Stomach (tissue), 9 donors: ENCODE results near the gene MAP2K2. TPM values are rescaled to one million over a fixed set of nuclear protein-coding genes. Genes with fewer than 3 reads are reported as not detected.
A peak's percentile ranks its signal among the peaks of the same experiment; 100 is the strongest.

Experiments used
- DNase-seq, 2 donors: peaks; one replicate each; pipeline versions ENCODE4 v3.0.0 to v3.0.0-alpha.2; 2013 to 2019
- H3K27ac ChIP-seq, 5 donors: fragments of 200-600 bp in 4 of 5; sonication (generic) in 4 of 5; one replicate each; pipeline ENCODE4 v1.5.1; 2013 to 2019; ENCODE audit warnings: mild to moderate bottlenecking in 1 of 5, moderate library complexity in 1 of 5
- H3K27me3 ChIP-seq, 3 donors: fragments of 200-600 bp; sonication (generic); one replicate each; pipeline ENCODE4 v1.5.1; 2017 to 2019; ENCODE audit warnings: mixed run types in 1 of 3
- H3K36me3 ChIP-seq, 4 donors: fragments of 200-600 bp; sonication (generic); 1 replicate in 3 of 4; 2 replicates in 1 of 4; pipeline ENCODE4 v1.5.1; 2016 to 2019
- H3K4me1 ChIP-seq, 4 donors: fragments of 200-600 bp; sonication (generic); one replicate each; pipeline ENCODE4 v1.5.1; 2016 to 2019
- H3K4me3 ChIP-seq, 4 donors: fragments of 200-600 bp; sonication (generic) in 3 of 4; one replicate each; pipeline ENCODE4 v1.5.1; 2016 to 2019; ENCODE audit warnings: mild to moderate bottlenecking in 1 of 4
- H3K9me3 ChIP-seq, 4 donors: fragments of 200-600 bp; sonication (generic); one replicate each; pipeline ENCODE4 v1.5.1; 2016 to 2019
- CTCF ChIP-seq, 7 experiments: fragments of 450-650 bp in 4 of 7; fragments of 200-600 bp in 3 of 7; sonication (generic) in 3 of 7; IDR thresholded peaks; one replicate each; pipeline ENCODE4 v1.5.1; 2016 to 2019; ENCODE audit warnings: antibody characterized with exemption in 7 of 7, control low read depth in 2 of 7, mild to moderate bottlenecking in 1 of 7
- EP300 ChIP-seq: sonication (generic); formaldehyde crosslinking; IDR thresholded peaks from one replicate; pipeline ENCODE4 v1.6.1; 2017; ENCODE audit warnings: antibody characterized with exemption
- POLR2A ChIP-seq, 4 donors: fragments of 450-650 bp; IDR thresholded peaks; one replicate each; pipeline ENCODE4 v1.6.1; 2016; ENCODE audit warnings: antibody characterized with exemption in 4 of 4, control low read depth in 2 of 4, mild to moderate bottlenecking in 1 of 4, moderate library complexity in 1 of 4
- POLR2AphosphoS5 ChIP-seq, 3 donors: sonication (generic); formaldehyde crosslinking; IDR thresholded peaks; one replicate each; pipeline ENCODE4 v1.6.1; 2016; ENCODE audit warnings: antibody characterized with exemption in 3 of 3
- WGBS, 5 donors: extraction: QIAGEN DNeasy Blood & Tissue Kit in 3 of 5; methylation state at CpG; one replicate each; pipeline versions ENCODE4 v1.1.5 to v1.1.7; 2013 to 2018; 5-methylcytosine and 5-hydroxymethylcytosine counted together
- intact Hi-C: fragments of 100-400 bp; cut with DNase I; formaldehyde crosslinking; loops from one replicate; pipeline ENCODE4 v1.15.1; 2023; ENCODE audit warnings: low total_unique reads
- polyA plus RNA-seq, 3 donors: library from polyadenylated mRNA; stranded (reverse); fragments of 200-250 nt; gene quantifications; one replicate each; pipeline ENCODE4 v1.2.3, GENCODE V29; 2013
- total RNA-seq, 5 donors: library from RNA; depleted of rRNA; stranded (reverse); fragments of >200 nt; gene quantifications; one replicate each; pipeline versions ENCODE4 v1.1.0 to v1.2.3, GENCODE V29; 2014 to 2016
- donor health status: healthy with polysubstance abuse.
- donor health status: Bipolar disorder and iron deficiency.
- donor health status: healthy.

MAP2K2 gene
- total and polyA plus RNA-seq, 8 donors: 53.4 to 447 (median 116) TPM

- peak overlapping the region; percentile 81 to 86 (median 84) for H3K27ac ChIP-seq
Measured at GRCh38 chr19:4052114-4052992, 71.6 kb downstream of the MAP2K2 start.

GRCh38 chr19:4051175-4052101 lies 72.5 kb downstream of the MAP2K2 start:
- TF ChIP-seq CTCF (IDR thresholded peaks at IDR 0.05) (no peak), POLR2AphosphoS5 (IDR thresholded peaks at IDR 0.05) (no peak), EP300 (no peak), POLR2A (IDR thresholded peaks at IDR 0.05) (no peak)
- DNase-seq: peak in 1 of 2 donors; percentile 71
- Histone ChIP-seq H3K9me3 (no peaks in the 10 kb centered on the region), H3K4me1 (peaks cover 37 to 90% (median 66%) of the 10 kb centered on the region in 4 donors), H3K27me3 (no peaks in the 10 kb centered on the region), H3K4me3 (peak overlapping the region in 1 of 4 donors; percentile 37), H3K36me3 (peaks cover 43 to 94% (median 90%) of the 10 kb centered on the region in 4 donors), H3K27ac (peak overlapping the region; percentile 81 to 86 (median 84))
- intact Hi-C loops: loop anchor here (10.0 kb wide), 1 partner anchor 47 kb away; the partner anchor contains the start of gene PIAS4
- 37 to 55% (median 49%) methylated on average over 10 to 15 of the region's 15 CpGs for WGBS, 5 donors

More at GRCh38 chr19:4052114-4052992, 71.6 kb downstream of the MAP2K2 start:
- no peak for TF ChIP-seq POLR2AphosphoS5 (IDR thresholded peaks at IDR 0.05)
- TF ChIP-seq POLR2A (IDR thresholded peaks at IDR 0.05): no peak
- TF ChIP-seq CTCF (IDR thresholded peaks at IDR 0.05): no peak
- TF ChIP-seq EP300: no peak
- H3K4me1 ChIP-seq: peaks cover 37 to 88% (median 68%) of the 10 kb centered on the region in 4 donors
- peak; percentile 81 to 92 for DNase-seq
- peak overlapping the region in 3 of 4 donors; percentile 2 to 37 (median 13) for H3K4me3 ChIP-seq
- 21 to 38% (median 30%) methylated on average over 18 to 27 of the region's 27 CpGs for WGBS, 5 donors
- peaks cover 36 to 94% (median 87%) of the 10 kb centered on the region in 4 donors for H3K36me3 ChIP-seq
- no peaks in the 10 kb centered on the region for H3K9me3 ChIP-seq
- H3K27me3 ChIP-seq: no peaks in the 10 kb centered on the region
- intact Hi-C loops: loop anchor here (10.0 kb wide), 1 partner anchor 48 kb away; the partner anchor contains the start of gene PIAS4

- peak; percentile 60 to 76 for DNase-seq
- TF ChIP-seq POLR2A (IDR thresholded peaks at IDR 0.05) (no peak), POLR2AphosphoS5 (IDR thresholded peaks at IDR 0.05) (peak in 1 of 3 donors; percentile 8)
- 32 to 53% (median 36%) methylated on average over 15 of the region's 15 CpGs for WGBS, 5 donors
Measured at GRCh38 chr19:4049432-4049831, 74.5 kb downstream of the MAP2K2 start.

GRCh38 chr19:4046946-4047683 lies 76.8 kb downstream of the MAP2K2 start:
- WGBS, 5 donors: 84 to 90% (median 90%) methylated on average over 33 of the region's 33 CpGs
- Histone ChIP-seq H3K4me1 (peaks cover 39 to 93% (median 68%) of the 10 kb centered on the region in 4 donors), H3K27ac (peak overlapping the region in 1 of 5 donors; percentile 24), H3K4me3 (no peak overlapping the region), H3K27me3 (no peaks in the 10 kb centered on the region), H3K36me3 (peaks cover 28 to 84% (median 74%) of the 10 kb centered on the region in 4 donors), H3K9me3 (no peaks in the 10 kb centered on the region)
- DNase-seq: no peak
- TF ChIP-seq CTCF (IDR thresholded peaks at IDR 0.05) (no peak), EP300 (no peak), POLR2AphosphoS5 (IDR thresholded peaks at IDR 0.05) (no peak), POLR2A (IDR thresholded peaks at IDR 0.05) (no peak)
- intact Hi-C loops: no loop called here

More at GRCh38 chr19:4049432-4049831, 74.5 kb downstream of the MAP2K2 start:
- H3K4me1 ChIP-seq: peaks cover 46 to 93% (median 69%) of the 10 kb centered on the region in 4 donors
- no peak overlapping the region for H3K4me3 ChIP-seq
- no peaks in the 10 kb centered on the region for H3K27me3 ChIP-seq
- H3K9me3 ChIP-seq: no peaks in the 10 kb centered on the region
- intact Hi-C loops: no loop called here
- H3K36me3 ChIP-seq: peaks cover 47 to 93% (median 89%) of the 10 kb centered on the region in 4 donors
- H3K27ac ChIP-seq: peak overlapping the region; percentile 36 to 85 (median 63)
